ENCODE measurements around the gene PFN3. TPM values are rescaled to one million over a fixed set of nuclear protein-coding genes. Genes with fewer than 3 reads are reported as not detected.

Gene PFN3
- total RNA-seq, 1 donor from 2014 or later, result not detected

DNA sequence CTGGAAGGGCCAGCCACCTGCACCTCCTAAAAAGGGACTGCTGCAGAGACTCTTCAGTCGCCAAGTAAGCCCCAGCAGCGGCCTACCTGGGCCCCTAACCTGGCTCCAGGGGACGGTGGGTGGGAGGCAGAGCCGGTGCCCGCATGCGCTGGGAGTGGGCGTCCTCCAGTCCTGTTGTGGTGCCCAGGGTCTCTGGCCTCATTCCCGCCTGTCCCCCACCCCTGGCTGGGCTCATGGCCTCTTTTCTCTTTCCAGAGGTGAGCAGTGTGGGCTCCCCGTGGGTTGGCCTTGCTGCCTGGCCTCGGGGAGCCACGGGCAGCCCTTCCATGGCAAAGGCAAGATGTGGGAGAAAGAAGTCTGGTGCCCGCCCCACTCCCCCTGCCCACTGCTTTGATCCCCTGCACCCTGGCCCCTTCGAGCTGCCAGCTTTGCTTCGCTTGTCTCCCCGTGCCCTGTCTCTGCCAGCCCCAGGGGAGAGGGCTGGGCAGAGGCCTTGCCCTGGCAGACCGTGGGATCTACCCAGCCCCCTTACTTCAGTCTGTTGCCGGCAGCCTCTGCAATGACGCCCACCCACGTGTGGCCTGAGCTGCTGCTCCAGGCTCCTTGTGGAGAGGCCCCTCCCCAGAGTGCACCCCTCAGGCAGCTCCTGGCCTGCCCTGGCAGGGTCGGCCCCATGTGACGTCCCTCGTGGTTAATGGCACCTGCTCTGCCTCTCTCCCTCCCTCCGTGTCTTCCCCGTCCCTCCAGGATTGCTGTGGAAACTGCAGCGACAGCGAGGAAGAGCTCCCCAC lies 40.7 kb upstream of the PFN3 start:
- H3K27ac Mint-ChIP-seq, result no peak overlapping the region
- peaks cover 34% of the 10 kb centered on the region for H3K4me1 Mint-ChIP-seq
- no peaks in the 10 kb centered on the region for H3K27me3 Mint-ChIP-seq
- TF ChIP-seq, protein P1, sequence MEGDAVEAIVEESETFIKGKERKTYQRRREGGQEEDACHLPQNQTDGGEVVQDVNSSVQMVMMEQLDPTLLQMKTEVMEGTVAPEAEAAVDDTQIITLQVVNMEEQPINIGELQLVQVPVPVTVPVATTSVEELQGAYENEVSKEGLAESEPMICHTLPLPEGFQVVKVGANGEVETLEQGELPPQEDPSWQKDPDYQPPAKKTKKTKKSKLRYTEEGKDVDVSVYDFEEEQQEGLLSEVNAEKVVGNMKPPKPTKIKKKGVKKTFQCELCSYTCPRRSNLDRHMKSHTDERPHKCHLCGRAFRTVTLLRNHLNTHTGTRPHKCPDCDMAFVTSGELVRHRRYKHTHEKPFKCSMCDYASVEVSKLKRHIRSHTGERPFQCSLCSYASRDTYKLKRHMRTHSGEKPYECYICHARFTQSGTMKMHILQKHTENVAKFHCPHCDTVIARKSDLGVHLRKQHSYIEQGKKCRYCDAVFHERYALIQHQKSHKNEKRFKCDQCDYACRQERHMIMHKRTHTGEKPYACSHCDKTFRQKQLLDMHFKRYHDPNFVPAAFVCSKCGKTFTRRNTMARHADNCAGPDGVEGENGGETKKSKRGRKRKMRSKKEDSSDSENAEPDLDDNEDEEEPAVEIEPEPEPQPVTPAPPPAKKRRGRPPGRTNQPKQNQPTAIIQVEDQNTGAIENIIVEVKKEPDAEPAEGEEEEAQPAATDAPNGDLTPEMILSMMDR (IDR thresholded peaks at IDR 0.05), result no peak
- intact Hi-C loops (cut with micrococcal nuclease), result no loop called here
- ChIA-PET POLR2A (interaction anchor here (1.2 to 11.5 kb wide), 4 partner anchors 12 to 69 kb away, joined by 4 to 296 read pairs (median 6); partner anchors contain the start of gene GRK6), CTCF (interaction anchor here (1.4 to 2.0 kb wide), 2 partner anchors 14 to 37 kb away, joined by 5 to 10 read pairs; no protein-coding TSS in a partner anchor)
- H3K9me3 Mint-ChIP-seq, result no peaks in the 10 kb centered on the region
- ATAC-seq (ENCODE audit: low read depth), result no peak
- no peak overlapping the region for H3K4me3 Mint-ChIP-seq
- DNase-seq, result no peak
- peaks cover 60% of the 10 kb centered on the region for H3K36me3 Mint-ChIP-seq (ENCODE audit: low read depth)

DNA sequence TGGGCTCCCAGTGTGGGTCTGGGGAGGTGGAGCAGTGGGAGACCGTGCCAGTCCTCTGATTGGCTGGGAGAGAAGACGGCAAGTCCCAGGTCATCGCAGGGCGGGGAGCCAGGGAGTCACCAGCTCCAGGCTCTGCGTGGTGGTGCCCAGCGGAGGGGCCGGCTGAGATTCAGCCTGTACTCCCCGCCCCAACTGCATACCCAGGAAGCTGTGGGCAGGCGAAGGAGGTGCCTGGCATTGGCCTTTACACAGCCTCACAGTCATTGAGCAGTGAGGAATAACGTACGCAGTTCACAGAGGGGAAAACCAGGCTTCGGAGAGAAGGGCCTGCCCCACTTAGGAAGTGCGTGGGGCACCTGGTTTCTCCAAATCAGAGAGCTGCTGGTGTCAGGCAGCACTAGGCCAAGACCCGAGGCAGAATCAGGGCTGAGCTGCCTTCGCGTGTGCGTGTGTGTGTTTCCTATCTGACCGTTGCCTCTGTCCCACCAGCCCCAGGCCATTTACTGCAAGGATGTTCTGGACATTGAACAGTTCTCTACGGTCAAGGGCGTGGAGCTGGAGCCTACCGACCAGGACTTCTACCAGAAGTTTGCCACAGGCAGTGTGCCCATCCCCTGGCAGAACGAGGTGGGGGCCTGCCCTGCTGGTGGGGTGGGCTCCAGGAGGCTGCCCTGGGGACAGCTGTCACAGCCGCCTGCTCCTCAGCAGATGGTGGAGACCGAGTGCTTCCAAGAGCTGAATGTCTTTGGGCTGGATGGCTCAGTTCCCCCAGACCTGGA lies 39.9 kb upstream of the PFN3 start:
- TF ChIP-seq, protein P1 (IDR thresholded peaks at IDR 0.05), result no peak
- no peak overlapping the region for H3K4me3 Mint-ChIP-seq
- DNase-seq (no peak), ATAC-seq (ENCODE audit: low read depth) (peak; percentile 10)
- H3K36me3 Mint-ChIP-seq (ENCODE audit: low read depth), result peaks cover 66% of the 10 kb centered on the region
- intact Hi-C loops (cut with micrococcal nuclease), result no loop called here
- no peaks in the 10 kb centered on the region for H3K9me3 Mint-ChIP-seq
- H3K27me3 Mint-ChIP-seq, result no peaks in the 10 kb centered on the region
- peaks cover 27% of the 10 kb centered on the region for H3K4me1 Mint-ChIP-seq
- peak overlapping the region; percentile 50 for H3K27ac Mint-ChIP-seq
- ChIA-PET POLR2A (interaction anchor here (1.2 to 11.5 kb wide), 4 partner anchors 11 to 70 kb away, joined by 4 to 296 read pairs (median 6); partner anchors contain the start of gene GRK6), CTCF (interaction anchor here (1.2 to 2.0 kb wide), 2 partner anchors 35 to 36 kb away, joined by 3 to 10 read pairs; no protein-coding TSS in a partner anchor)

DNA sequence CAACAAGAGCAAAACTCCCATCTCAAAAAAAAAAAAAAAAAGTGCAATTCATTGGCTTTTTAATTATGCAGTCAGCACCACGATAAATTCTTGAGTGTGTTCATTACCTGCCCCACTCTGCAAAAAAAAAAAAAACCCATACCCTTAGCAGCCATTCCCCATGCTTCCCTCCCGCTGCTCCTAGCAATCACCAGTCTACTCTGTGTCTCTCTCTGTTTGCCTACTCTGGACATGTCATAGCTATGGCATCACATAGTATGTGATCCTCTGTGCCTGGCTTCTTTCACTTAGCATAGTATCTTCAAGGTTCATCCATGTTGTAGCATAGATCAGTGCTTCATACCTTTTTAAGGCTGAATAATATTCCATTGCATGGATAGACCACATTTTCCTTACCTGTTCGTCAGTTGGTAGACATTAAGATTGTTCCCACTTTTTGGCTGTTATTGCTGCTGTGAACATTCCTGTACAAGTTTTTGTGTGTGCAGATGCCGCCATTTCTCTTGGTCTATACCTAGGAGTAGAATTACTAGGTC lies 39.1 kb upstream of the PFN3 start:
- H3K27me3 Mint-ChIP-seq, result no peaks in the 10 kb centered on the region
- peaks cover 71% of the 10 kb centered on the region for H3K36me3 Mint-ChIP-seq (ENCODE audit: low read depth)
- no peak overlapping the region for H3K4me3 Mint-ChIP-seq
- peaks cover 22% of the 10 kb centered on the region for H3K4me1 Mint-ChIP-seq
- H3K9me3 Mint-ChIP-seq, result no peaks in the 10 kb centered on the region
- intact Hi-C loops (cut with micrococcal nuclease), result no loop called here
- ATAC-seq (ENCODE audit: low read depth) (no peak), DNase-seq (no peak)
- POLR2A ChIA-PET, result interaction anchor here (1.6 to 11.5 kb wide), 2 partner anchors 10 to 71 kb away, joined by 4 to 296 read pairs; partner anchors contain the start of gene GRK6
- TF ChIP-seq, protein P1 (IDR thresholded peaks at IDR 0.05), result no peak
- H3K27ac Mint-ChIP-seq, result no peak overlapping the region
- CTCF ChIA-PET, result interaction anchor here (1.2 kb wide), 1 partner anchor 35 kb away, joined by 3 read pairs; no protein-coding TSS in a partner anchor

GRCh38 chr5:177438468-177438867 lies 38.0 kb upstream of the PFN3 start:
- peaks cover 78% of the 10 kb centered on the region for H3K36me3 Mint-ChIP-seq (ENCODE audit: low read depth)
- no peak overlapping the region for H3K4me3 Mint-ChIP-seq
- TF ChIP-seq, protein P1 (IDR thresholded peaks at IDR 0.05), result no peak
- H3K27ac Mint-ChIP-seq, result no peak overlapping the region
- peaks cover 21% of the 10 kb centered on the region for H3K4me1 Mint-ChIP-seq
- no peaks in the 10 kb centered on the region for H3K27me3 Mint-ChIP-seq
- ATAC-seq (ENCODE audit: low read depth), result no peak
- intact Hi-C loops (cut with micrococcal nuclease), result no loop called here
- DNase-seq, result no peak
- H3K9me3 Mint-ChIP-seq, result no peaks in the 10 kb centered on the region
- ChIA-PET CTCF (interaction anchor here (1.6 kb wide), 1 partner anchor 48 kb away, joined by 3 read pairs; no protein-coding TSS in a partner anchor), POLR2A (interaction anchor here (0.8 to 3.2 kb wide), 2 partner anchors 11 kb away, joined by 4 to 14 read pairs; partner anchors contain the start of gene GRK6)
